Activated B cell treated with CpG ODN at 0.5 μM for 24 hours (primary cell): ENCODE data around the gene TEKT5. TPM values are rescaled to one million over a fixed set of nuclear protein-coding genes. Genes with fewer than 3 reads are reported as not detected.

Experiments used
- ATAC-seq: fragments of 200-7000 bp; cut with Tn5 transposase; one replicate; pipeline ENCODE4 v1.10.0; 2021; ENCODE audit warnings: low read depth, mild to moderate bottlenecking, moderate library complexity
- CTCF ChIA-PET: fragments of 350-600 bp; sonication (Branson Sonifier 250); formaldehyde crosslinking; loops from one replicate; lab custom pipeline; 2021; ENCODE audit warnings: antibody characterized with exemption; lab: Charles Lee
- POLR2A ChIA-PET: fragments of 350-600 bp; sonication (Branson Sonifier 250); formaldehyde crosslinking; loops from one replicate; lab custom pipeline; 2021; ENCODE audit warnings: antibody characterized with exemption; lab: Charles Lee
- DNase-seq: peaks from one replicate; pipeline ENCODE4 v3.0.0; 2022
- H3K27ac Mint-ChIP-seq: one replicate; pipeline ENCODE4 v1.8.0; 2020; ENCODE audit warnings: mixed read lengths
- H3K27me3 Mint-ChIP-seq: one replicate; pipeline ENCODE4 v1.8.0; 2021; ENCODE audit warnings: mixed read lengths
- H3K36me3 Mint-ChIP-seq: one replicate; pipeline ENCODE4 v1.8.0; 2021; ENCODE audit warnings: low read depth, mixed read lengths
- H3K4me1 Mint-ChIP-seq: one replicate; pipeline ENCODE4 v1.8.0; 2021; ENCODE audit warnings: mixed read lengths
- H3K4me3 Mint-ChIP-seq: one replicate; pipeline ENCODE4 v1.8.0; 2020; ENCODE audit warnings: mild to moderate bottlenecking, mixed read lengths
- H3K9me3 Mint-ChIP-seq: one replicate; pipeline ENCODE4 v1.8.0; 2020; ENCODE audit warnings: mixed read lengths
- intact Hi-C: fragments of 100-400 bp; cut with micrococcal nuclease; formaldehyde crosslinking; loops from one replicate; pipeline ENCODE4 v1.15.1; 2024
- total RNA-seq: library from RNA; stranded (reverse); gene quantifications from 2 replicates; pipeline ENCODE4 v1.2.3, GENCODE V29; 2022
- TF ChIP-seq, protein P1 (sequence below): fragments of 200-600 bp; IDR thresholded peaks from one replicate; pipeline ENCODE4 v1.8.0; 2022; ENCODE audit warnings: antibody characterized with exemption, mild to moderate bottlenecking

TEKT5 gene
- total RNA-seq, 1 donor from 2014 or later: not detected

DNA sequence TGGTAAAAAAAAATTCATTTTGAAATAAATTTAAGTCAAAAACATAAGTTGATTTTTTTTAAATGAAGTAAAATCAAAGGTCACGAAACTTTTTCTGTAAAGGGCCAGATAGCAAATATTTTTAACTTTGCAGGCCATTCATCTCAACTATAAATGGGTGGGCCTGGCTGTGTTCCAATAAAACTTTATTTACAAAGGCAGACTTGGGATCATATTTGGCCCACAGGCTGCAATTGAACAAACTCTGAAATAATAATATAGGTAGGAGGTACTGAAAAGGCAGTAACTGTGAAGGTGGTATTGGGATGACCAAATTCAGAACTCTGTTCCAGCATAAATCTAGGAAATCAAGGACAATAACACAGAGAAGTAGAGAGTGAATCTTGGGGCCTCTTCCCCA, 102.1 kb downstream of the TEKT5 start:
- Mint-ChIP-seq H3K27me3 (peaks cover 23% of the 10 kb centered on the region), H3K27ac (no peak overlapping the region), H3K36me3 (no peaks in the 10 kb centered on the region), H3K9me3 (peaks cover 4% of the 10 kb centered on the region), H3K4me1 (peaks cover 20% of the 10 kb centered on the region), H3K4me3 (no peak overlapping the region)
- intact Hi-C loops: loop anchor here (10.0 kb wide), 1 partner anchor 68 kb away; no protein-coding TSS in a partner anchor
- TF ChIP-seq, protein P1, sequence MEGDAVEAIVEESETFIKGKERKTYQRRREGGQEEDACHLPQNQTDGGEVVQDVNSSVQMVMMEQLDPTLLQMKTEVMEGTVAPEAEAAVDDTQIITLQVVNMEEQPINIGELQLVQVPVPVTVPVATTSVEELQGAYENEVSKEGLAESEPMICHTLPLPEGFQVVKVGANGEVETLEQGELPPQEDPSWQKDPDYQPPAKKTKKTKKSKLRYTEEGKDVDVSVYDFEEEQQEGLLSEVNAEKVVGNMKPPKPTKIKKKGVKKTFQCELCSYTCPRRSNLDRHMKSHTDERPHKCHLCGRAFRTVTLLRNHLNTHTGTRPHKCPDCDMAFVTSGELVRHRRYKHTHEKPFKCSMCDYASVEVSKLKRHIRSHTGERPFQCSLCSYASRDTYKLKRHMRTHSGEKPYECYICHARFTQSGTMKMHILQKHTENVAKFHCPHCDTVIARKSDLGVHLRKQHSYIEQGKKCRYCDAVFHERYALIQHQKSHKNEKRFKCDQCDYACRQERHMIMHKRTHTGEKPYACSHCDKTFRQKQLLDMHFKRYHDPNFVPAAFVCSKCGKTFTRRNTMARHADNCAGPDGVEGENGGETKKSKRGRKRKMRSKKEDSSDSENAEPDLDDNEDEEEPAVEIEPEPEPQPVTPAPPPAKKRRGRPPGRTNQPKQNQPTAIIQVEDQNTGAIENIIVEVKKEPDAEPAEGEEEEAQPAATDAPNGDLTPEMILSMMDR: no peak
- ChIA-PET CTCF (no interaction called here), POLR2A (no interaction called here)
- DNase-seq (no peak), ATAC-seq (no peak)

DNA sequence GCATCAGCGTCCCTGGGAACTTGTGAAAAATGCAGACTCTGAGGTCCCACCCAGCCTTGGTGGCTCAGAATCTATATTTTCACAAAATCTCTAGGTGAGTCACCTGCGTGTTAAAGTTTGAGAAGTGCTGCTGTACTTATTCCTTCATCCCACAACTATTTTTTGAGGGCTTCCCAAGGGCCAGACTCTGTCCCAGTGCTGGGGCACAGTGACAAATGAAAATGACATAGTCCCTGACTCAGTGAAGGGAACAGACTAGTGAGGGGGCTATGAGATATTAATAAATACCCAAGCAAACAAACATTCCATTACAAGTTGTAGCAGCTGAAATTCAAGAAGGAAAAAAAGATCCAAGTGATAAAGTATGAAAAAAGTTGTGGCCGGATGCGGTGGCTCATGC, 104.4 kb downstream of the TEKT5 start:
- Mint-ChIP-seq H3K27ac (no peak overlapping the region), H3K36me3 (no peaks in the 10 kb centered on the region), H3K4me1 (peaks cover 8% of the 10 kb centered on the region), H3K27me3 (peaks cover 22% of the 10 kb centered on the region), H3K9me3 (no peaks in the 10 kb centered on the region), H3K4me3 (no peak overlapping the region)
- TF ChIP-seq, protein P1: no peak
- ChIA-PET CTCF (no interaction called here), POLR2A (no interaction called here)
- ATAC-seq (no peak), DNase-seq (no peak)
- intact Hi-C loops: loop anchor here (10.0 kb wide), 1 partner anchor 66 kb away; no protein-coding TSS in a partner anchor

DNA sequence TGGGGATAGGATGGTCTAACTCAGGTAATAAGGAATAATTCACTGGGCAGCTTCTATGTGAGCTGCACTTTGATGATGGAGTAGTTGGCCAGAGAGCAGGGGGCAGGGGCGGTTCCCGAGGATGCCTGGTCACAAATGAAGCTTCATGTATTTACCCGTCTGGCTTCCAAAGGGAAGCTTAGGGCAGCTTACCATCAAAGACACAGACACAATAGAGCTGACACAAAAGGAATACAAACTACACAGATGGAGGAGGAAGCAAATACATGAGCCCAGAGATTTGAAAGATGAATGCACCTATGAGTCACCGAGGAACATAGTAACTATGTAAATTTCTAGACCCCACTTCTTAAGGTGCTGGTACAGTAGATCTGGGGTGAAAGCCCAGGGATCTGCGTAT, 105.6 kb downstream of the TEKT5 start:
- H3K4me1 Mint-ChIP-seq: no peaks in the 10 kb centered on the region
- H3K27ac Mint-ChIP-seq: no peak overlapping the region
- POLR2A ChIA-PET: no interaction called here
- H3K27me3 Mint-ChIP-seq: peaks cover 25% of the 10 kb centered on the region
- H3K9me3 Mint-ChIP-seq: no peaks in the 10 kb centered on the region
- no peak for ATAC-seq
- TF ChIP-seq, protein P1: no peak
- no peak for DNase-seq
- intact Hi-C loops: no loop called here
- CTCF ChIA-PET: no interaction called here
- no peaks in the 10 kb centered on the region for H3K36me3 Mint-ChIP-seq
- H3K4me3 Mint-ChIP-seq: no peak overlapping the region

DNA sequence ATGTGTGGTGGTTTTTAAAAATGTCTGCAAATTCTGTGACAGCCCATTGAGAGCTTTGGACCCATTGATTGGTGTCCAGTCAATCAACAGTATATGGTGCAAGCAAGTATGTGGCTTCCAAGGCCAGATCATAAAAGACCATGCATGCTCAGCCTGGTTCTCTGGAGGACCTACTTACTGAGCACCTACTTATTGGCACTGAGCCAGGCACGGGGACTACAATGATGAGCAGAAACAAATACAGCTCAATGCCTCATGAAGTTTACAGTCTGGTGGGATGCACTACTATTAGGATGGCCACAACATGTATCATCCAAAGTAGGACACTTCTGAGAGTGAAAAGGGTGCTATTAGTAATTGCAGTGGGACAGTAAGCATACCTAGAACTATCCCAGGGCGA, 107.1 kb downstream of the TEKT5 start:
- peaks cover 36% of the 10 kb centered on the region for H3K27me3 Mint-ChIP-seq
- TF ChIP-seq, protein P1: no peak
- H3K4me1 Mint-ChIP-seq: no peaks in the 10 kb centered on the region
- no peaks in the 10 kb centered on the region for H3K9me3 Mint-ChIP-seq
- H3K36me3 Mint-ChIP-seq: no peaks in the 10 kb centered on the region
- no peak overlapping the region for H3K4me3 Mint-ChIP-seq
- ChIA-PET POLR2A (no interaction called here), CTCF (no interaction called here)
- intact Hi-C loops: no loop called here
- no peak for DNase-seq
- no peak overlapping the region for H3K27ac Mint-ChIP-seq
- ATAC-seq: no peak

DNA sequence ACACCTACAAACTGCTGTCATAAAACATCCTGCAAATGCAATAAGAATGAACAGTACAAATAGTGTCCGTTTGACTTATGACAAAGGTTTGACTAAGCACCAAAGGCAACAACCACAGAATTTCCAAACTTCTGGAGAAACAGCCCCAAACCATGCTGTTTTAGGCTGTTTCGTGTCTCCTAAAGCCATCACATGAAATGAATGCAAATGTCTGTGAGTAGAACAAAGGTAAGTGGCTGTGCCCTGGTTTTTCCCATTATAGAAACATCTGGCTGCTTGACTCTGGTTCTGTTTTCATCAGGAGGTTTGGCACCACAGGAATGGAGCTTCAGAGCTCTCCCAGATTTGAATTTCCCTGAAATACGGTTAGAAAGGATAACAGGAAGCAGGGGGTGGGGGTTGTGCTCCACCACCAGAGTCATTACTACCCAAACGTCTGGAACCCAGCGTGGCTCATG, 109.7 kb downstream of the TEKT5 start:
- DNase-seq (no peak), ATAC-seq (no peak)
- Mint-ChIP-seq H3K4me1 (peaks cover 6% of the 10 kb centered on the region), H3K4me3 (no peak overlapping the region), H3K36me3 (no peaks in the 10 kb centered on the region), H3K27ac (no peak overlapping the region), H3K9me3 (no peaks in the 10 kb centered on the region), H3K27me3 (peaks cover 44% of the 10 kb centered on the region)
- TF ChIP-seq, protein P1: no peak
- intact Hi-C loops: no loop called here
- ChIA-PET CTCF (no interaction called here), POLR2A (no interaction called here)
